Right lobe of liver (tissue), 4 donors: ENCODE data around the gene KRT36.

Experiments used
- CTCF ChIP-seq, 4 donors: fragments of 200-600 bp in 3 of 4; fragments of 450-650 bp in 1 of 4; IDR thresholded peaks; one replicate each; pipeline versions ENCODE4 v1.5.1 to v1.8.0; 2016 to 2022; ENCODE audit warnings: antibody characterized with exemption in 4 of 4, mild to moderate bottlenecking in 2 of 4
- POLR2A ChIP-seq: fragments of 450-650 bp; IDR thresholded peaks from one replicate; pipeline ENCODE4 v1.6.1; 2017; ENCODE audit warnings: antibody characterized with exemption, mild to moderate bottlenecking
- donor health status: DM: no; HTN: no; CAD: no.
- donor health status: DM: no; HTN: no; CAD: no.
- donor health status: DM: no; HTN: yes; CAD: no.

GRCh38 chr17:41462705-41463104, 27.0 kb downstream of the KRT36 start:
- no peak for TF ChIP-seq CTCF (IDR thresholded peaks at IDR 0.05)
- no peak for TF ChIP-seq POLR2A
